NCI-H748 (cell line): ENCODE measurements around the gene FAM43A.

Experiments
- DNase-seq: peaks from one replicate; lab custom pipeline; 2025; ENCODE audit not compliant: unreplicated experiment; lab: John Stamatoyannopoulos, UW

Gene FAM43A, protein sequence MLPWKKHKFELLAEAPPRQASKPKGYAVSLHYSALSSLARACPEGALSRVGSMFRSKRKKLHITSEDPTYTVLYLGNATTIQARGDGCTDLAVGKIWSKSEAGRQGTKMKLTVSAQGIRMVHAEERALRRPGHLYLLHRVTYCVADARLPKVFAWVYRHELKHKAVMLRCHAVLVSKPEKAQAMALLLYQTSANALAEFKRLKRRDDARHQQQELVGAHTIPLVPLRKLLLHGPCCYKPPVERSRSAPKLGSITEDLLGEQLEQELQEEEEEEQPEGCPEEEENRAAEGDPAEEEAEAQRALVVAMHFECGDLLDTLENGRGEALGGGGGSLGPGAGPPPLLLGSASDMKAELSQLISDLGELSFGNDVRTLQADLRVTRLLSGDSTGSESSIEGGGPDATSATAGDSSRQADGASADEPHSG

DNA sequence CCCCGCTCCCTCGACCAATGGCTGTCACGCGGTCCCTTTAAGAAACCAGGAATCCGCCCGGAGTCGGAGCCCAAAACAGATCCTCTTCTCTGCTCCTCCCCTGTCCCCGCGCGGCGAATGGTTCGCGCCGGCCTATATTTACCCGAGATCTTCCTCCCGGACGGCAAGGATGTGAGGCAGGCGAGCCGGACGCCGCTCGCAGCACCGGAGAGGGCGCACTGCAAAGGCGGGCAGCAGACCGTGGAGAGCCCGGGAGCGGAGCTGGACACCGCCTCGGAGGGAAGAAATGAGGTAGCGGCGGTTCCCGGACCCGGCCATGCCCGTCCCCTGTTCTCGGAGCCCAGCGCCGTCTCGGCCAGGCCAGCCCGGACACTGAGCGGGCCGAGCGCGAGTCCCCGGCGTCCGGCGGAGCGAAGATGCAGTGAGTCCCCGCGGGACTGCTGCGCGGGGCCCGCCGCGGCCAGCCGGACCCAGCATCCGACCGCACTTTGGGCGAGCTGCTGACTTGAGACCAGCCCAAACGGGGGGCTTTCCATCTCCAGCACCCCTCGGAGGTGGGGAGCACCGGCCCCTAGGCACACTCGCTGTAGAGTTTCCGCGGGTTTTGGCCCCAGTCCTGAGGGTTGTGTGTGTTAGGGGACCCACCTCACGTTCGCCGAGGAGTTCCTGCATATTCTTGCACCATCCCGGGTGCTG, at the start of gene FAM43A:
Gene FAM43A, plus strand, starts transcription at position 166 of the 696 bp plus-strand sequence. CDS start 944 bp downstream, outside the sequence.
- peak; percentile 92 for DNase-seq

DNA sequence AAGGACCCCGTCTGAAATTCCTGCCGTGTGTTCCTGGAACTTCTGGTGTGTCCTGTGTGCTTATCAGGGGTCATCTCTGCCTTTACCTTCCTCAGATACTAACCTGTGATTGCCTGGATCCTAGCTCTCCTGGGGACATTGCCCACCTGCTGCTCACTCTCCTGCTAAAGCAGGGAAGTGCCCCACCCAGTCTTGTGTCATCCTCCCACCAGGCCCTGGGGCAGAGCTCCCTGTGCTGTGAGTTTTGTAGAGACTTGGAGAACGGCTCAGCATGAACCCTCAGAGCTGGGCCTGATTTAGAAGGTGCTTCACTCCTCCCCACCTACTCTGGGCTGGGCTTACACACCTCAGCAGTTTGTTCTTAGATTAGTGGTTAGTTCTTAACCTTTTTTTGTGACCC, 48.6 kb upstream of the FAM43A start:
- no peak for DNase-seq

DNA sequence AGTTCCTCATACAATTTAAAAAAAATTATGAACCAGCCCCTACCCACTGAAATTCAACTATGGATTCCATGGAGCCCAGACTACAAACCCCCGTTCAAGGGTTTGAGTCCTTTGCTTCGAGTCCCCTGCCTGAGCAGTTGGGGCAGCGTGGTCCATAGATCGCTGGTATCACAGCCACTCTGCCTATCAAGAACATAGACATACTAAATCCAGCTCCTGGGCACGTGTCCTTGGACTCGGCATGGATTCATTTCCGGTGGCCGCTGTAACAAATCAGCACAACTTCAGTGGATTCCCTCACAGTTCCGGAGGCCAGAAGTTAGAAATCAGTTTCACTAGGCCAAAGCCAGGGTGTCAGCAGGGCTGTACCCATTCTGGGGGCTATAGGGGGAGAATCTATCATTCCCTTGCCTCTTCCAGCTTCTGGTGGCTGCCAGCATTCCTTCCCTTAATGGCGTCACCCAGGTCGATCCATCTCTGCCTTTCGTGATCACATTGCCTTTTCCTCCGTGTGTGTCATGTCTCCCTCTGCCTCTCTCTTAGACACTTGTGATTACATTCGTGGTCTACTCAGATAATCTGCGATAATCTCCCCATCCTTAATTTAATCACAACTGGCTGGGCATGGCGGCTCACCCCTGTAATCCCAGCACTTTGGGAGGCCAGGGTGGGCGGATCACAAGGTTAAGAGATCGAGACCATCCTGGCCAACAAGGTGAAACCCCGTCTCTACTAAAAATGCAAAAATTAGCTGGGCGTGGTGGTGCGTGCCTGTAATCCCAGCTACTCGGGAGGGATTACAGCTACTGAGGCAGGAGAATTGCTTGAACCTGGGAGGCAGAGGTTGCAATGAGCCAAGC, 47.9 kb upstream of the FAM43A start:
- no peak for DNase-seq

DNA sequence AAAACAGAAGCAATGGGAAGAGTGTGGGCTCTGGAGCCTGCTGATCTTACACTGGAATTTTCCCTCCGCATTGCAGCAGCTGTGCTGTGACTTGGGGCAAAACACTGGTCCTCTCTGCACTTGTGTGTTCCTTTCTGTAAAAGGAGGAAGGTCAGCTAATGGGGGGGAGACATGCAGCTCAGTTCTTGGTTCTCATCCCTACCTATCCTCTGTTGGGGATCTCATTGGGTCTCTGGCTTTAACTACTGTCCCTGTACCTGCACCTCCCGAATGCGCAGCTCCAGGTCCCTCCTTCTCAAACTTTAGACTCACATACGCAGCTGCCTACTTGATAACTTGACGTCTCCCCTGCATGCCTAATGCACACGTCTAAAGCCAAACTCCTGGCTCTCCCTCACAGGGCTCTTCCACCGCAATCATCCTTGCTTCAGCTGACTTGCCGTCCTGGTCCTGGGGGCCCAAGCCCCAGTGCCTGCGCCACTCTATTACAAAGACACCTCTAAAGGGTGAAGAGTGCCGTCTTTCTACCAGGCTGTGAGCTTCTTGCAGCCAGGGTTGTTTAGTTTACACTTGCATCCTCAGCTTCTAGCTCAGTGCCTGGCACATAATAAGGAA, 46.6 kb upstream of the FAM43A start:
- no peak for DNase-seq

DNA sequence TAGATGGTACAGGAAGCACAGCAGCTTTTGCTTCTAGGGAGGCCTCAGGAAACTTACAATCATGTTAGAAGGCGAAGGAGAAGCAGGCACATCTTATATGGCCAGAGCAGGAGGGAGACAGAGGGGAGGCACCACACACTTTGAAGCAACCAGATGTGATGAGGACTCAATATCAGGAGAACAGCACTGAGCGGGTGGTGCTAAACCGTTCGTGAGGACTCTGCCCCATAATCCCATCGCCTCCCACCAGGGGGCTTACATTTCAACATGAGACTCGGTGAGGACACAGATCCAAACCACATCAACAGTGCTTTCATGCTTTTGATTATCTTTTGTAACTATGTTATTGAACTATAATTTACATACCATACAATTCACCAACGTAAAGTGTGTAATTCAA, 44.9 kb upstream of the FAM43A start:
- no peak for DNase-seq

DNA sequence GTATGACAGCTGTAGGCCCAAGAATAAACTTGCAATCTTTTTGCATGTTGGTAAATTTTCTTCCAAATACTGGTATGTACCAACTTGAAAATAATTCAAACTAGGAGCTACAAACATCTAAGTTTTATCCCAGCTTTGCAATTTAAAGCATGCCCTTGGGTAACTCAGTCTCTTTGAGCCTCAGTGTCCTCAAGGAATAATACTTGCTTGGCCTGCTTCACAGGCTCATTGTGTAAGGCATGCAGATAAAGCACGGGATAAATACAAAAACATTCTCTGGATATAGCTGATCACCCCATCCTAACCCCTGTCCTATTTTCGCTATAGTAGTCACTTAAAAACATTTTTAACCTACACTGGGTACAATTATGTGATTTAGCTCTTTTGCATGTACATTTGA, 42.9 kb upstream of the FAM43A start:
- DNase-seq = no peak

DNA sequence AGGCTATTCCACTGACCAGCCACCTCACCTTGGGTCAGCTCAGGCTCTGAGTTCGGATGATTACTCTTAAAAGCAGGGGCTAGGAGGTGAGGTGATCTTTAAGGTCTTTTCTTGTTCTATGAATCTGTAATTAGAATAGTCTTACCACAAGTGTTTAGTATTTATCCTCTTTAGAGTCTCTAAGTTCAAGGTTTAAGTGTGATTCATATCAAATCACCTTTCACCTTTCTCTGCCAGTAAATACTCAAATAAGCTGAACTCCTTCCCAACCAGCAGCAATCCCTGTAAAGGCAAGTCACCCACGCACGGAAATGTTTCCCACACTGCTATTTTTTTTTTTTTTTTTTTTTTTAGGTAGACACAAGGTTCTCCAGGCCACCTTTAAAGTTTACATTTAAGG, 37.9 kb upstream of the FAM43A start:
- no peak for DNase-seq

DNA sequence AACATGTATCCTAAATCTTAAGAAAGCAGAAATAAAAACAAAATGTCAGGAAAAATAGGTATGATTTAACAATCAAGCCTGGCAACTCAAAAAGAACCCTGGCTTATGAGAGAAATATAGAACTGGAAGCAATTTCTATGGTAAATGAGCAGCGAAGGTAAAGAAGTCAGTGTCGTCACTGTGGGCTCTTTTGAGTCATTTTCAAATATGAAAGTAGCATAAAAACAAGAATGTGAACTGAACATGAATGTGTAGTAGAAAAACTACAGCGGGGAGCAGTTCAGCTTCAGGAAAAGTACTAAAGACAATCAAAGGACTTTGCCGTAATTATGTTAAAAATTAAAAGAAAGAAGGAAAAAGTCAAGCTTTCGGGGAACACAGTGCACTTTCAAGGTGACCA, 31.2 kb upstream of the FAM43A start:
- no peak for DNase-seq

DNA sequence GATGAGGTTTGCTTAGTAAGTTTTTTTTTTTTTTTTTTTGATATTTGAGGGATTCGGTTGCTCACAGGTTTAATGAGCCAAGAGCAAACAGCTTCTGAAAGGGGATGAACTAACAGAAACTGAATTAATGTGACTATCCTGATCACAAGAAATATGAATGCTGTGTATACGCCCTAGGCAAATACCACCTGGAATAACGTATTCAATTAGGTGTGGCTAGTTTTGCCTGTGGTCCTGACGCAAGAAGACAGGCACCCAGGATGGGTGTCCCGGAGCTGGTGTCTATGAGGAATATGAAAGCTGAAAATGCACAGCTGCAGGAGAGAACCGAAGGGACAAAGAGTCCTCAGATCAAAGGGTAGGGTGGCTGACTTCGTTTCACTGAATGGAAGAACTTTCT, 28.2 kb upstream of the FAM43A start:
- DNase-seq = peak; percentile 63

DNA sequence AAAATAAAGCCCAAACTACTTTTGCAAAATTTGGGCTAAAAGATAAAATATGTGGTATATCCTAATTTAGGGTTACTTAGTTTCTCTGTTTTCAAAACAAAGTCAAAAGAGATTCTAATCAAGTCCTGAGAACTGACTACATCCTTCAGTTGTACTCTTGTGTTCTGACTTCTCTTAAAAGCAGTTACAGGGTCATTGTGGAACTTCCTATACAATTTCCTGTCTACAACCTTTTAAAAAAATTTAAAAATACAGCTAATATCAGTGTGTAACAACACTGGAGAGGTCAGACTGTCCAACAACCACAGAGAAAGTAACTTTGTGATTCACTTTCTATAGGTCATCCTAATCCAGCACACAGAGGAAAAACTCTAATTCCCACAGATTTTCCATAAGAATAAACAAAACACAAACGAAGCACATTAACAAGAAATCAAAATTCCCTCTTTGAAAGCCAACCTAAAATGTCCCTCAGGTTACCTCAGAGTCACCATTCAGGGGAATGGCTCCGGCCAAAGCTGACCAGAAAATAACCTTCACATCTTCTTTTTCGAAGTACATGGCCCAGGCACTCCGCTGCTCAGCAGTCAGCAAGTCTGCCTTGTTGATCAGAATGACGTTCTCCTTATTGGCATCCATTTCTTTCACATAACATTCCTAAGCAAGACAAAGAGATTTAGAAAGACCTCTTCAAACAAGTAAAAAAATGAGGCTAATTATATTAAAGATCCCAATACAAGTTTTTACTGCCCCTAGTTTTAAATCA, 27.0 kb upstream of the FAM43A start:
- no peak for DNase-seq

DNA sequence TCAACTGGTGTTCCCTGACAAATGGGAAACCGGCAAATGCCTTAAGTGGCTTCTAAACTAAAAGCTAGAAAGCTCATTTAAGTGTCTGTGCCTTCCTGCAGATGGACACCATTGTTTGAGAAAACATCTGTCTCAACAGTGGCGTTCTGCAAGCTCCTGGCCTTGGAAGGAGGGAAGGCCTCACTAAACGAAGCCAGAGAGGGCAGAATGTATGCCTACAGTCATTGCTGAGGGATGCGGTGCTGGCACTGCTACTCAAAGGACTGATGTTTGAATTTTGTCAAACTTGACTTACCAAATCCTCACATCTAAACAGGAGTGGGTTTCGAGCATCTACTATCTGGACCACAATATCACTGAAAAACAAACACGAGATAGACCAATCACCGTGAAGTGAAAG, 25.9 kb upstream of the FAM43A start:
- no peak for DNase-seq

DNA sequence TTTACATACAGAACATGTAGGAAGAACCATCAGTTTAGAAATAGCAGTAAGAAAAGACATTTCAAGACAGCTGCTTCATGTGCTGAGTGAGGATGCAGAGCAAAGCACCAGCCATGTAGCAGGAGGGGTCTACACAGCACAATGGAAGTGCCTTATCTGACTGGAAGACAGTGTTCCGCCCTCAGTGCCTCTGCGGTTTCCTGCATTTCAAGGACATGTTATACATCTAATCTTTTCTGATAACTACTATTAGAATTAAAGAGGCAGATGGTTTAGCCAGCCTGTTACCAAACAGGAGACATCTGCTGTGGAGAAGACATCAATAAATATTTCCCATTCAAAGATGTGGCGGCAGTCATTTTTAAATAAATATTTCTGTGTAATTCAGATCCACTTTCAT, 24.3 kb upstream of the FAM43A start:
- DNase-seq = no peak

DNA sequence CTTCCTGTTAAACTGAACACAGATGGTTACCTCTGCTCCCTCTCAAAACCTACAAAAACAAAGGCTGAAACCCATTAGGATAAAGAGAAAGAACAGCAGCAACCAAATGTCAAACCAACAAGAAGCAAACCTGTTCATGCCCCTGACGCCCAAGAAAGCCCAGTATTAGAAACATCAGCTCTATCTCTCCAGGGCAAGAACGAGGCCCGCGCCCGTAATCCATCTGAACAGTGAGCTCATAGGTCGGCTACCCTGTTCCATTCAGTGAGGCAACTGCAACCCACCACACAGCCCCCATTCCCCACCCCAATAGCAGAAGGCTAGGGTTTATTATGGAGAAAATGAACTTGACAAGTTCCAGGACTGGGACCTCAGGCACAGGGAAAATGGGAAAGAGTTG, 23.7 kb upstream of the FAM43A start:
- DNase-seq = no peak

DNA sequence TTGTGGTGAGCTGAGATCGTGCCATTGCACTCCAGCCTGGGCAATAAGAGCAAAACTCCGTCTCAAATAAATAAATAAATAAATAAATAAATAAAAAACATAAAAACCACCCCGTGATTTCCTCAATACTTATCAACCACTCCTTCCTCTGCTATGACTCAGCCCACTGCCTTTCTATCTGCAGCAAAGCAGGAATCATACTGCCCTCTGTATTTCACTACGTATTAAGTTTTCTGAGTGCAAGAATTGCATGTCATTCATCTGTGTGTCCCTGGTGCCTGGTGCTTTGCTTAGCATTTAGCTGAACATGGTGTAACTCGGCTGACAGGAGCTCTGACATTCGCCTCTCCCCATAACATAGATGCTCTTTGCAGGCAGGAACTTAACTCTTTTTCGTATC, 20.8 kb upstream of the FAM43A start:
- no peak for DNase-seq

DNA sequence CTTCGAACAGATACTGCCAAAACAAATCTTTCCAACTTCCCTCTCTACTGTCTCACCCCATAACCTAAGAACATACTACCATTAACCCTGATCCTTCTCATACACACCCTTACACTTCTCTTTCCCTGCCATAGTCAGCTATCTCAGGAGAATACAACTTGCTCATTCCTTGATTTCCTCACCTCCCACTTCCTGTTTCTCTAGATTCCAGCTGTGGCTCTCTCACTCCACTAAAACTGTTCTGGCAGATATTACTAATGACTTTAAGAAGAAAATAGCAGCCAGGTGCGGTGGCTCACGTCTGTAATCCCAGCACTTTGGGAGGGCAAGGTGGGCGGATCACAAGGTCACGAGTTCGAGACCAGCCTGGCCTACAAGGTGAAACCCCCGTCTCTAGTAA, 18.3 kb upstream of the FAM43A start:
- DNase-seq = no peak

DNA sequence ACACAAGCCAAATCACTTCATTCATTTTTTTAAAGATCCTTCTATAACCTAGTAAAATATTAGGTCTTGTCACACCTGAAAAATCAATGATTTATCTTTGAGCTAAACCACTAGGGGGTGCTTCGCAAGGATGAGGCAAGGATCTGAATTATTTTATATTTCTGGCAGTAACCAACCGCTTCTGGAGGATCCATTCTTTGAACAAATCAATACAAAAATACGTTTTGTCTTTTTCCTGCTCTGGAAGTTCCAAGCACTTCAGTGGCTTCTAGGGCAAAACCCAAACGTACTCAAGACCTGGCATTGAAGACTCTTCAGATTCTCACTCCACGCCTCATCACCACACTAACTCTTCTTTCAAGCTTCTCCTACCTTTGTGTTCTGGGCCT, 14.2 kb upstream of the FAM43A start:
- peak; percentile 35 for DNase-seq

DNA sequence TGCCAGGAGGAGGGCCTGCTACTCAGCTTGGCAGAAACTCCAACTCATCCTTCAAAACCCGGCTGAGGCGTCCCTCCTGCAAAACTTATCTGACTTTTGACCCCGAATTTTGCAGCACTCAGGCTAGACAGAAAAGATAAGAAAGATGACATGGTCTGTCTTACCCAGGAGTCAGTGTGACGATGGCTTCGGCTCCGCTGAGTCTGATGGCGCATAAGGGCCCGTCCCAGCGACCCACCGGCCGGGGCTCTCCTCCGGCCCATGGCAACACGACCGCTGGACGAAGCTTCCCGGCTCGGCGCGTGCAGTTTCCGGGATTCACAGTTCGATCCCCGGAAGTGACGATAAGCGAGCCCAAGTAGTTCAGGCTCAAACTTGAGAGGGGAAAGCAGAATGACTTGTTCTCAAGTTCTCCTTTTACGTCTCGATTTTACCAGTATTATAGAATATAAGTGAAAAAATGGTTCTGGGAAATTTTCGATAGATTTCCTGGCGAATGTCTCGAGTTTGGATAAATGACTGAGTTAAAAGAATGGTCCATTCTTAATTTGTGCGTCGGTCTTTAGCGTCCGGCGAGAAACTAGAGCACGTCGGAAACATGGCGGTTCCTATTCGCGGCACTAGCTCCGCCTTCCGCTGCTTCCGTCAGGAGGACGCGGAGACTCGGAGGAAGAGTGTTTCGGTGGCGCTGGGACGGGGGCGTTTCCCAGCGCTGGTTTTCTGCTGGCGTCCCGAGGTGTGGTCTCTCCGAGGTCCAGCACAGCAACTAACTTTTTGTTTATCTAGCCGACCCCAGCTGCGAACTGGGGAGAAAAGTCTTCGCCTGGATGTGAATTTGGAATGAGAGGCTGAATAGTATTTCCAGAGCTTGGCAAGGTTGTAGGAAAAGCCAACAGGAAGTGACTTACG, 13.5 kb upstream of the FAM43A start, which contains the start of gene LSG1:
Gene LSG1, minus strand, starts transcription at position 292 of the 909 bp plus-strand sequence. Its CDS starts 29 bp downstream, at position 263.
- peak; percentile 93 for DNase-seq

DNA sequence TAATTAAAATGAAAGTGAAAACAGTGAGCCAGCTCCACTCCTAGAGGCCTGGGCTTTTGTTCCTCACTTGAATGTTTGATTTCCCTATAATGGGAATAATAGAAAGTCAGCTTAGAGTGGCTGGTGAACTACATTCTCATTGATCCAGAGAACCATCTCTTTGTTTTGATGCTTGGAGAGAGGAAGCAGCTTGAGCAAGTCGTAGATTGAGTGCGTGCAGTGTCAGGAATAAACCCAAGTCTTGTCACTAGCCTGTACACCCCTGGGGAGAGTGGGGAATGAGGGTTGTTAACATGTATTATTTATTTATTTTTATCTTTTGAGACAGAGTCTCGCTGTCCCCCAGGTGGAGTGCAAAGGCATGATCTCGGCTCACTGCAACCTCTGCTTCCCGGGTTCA, 12.8 kb upstream of the FAM43A start:
- DNase-seq = peak; percentile 9

DNA sequence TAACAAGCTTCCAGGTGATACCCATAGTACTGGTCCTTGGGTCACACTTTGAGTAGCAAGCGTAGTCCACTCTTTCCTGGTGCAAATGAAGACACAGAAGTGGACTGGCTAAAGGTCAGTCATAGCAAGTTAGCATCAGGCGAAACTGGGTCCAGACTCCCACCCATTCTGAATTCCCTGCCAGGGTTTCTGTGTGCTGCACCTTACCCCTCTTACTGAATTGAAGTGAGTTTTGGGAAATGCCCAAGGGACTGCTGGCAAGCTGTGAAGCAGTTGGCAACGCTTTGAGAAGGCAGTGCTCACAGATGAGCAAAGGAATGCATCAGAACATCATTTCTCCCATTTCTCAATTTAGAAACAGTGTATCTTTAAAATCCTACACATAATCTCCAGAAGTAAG, 11.9 kb upstream of the FAM43A start:
- no peak for DNase-seq
